WTC11 (cell line): Measurements from ENCODE around the gene ARHGEF25.

ENCODE experiments used
- ATF2 ChIP-seq: sonication (generic); formaldehyde crosslinking; IDR thresholded peaks from 2 replicates; pipeline ENCODE4 v1.8.1; 2022; ENCODE audit warnings: low read depth, missing genetic modification reagents, borderline replicate concordance
- CTCF ChIP-seq: fragments of 200-600 bp; IDR thresholded peaks from 2 replicates; pipeline ENCODE4 v1.8.0; 2022; ENCODE audit warnings: antibody characterized with exemption
- MAX ChIP-seq: sonication (generic); formaldehyde crosslinking; IDR thresholded peaks from 2 replicates; pipeline ENCODE4 v1.8.0; 2022; ENCODE audit warnings: mild to moderate bottlenecking, missing genetic modification reagents
- PRDM15 ChIP-seq: sonication (generic); formaldehyde crosslinking; IDR thresholded peaks from 2 replicates; pipeline ENCODE4 v1.8.0; 2022; ENCODE audit warnings: missing genetic modification reagents
- SP1 ChIP-seq: sonication (generic); formaldehyde crosslinking; conservative IDR thresholded peaks from 2 replicates; pipeline ENCODE4 v1.8.1; 2022; ENCODE audit warnings: missing genetic modification reagents
- ZNF121 ChIP-seq: sonication (generic); formaldehyde crosslinking; IDR thresholded peaks from 2 replicates; pipeline ENCODE4 v1.8.0; 2023; ENCODE audit warnings: missing genetic modification reagents
- ZNF263 ChIP-seq: sonication (generic); formaldehyde crosslinking; IDR thresholded peaks from 2 replicates; pipeline ENCODE4 v1.8.1; 2022; ENCODE audit warnings: low read depth, mild to moderate bottlenecking, moderate library complexity, missing genetic modification reagents

- TF ChIP-seq CTCF (no peak), ATF2 (no peak), ZNF121 (no peak), MAX (CRISPR knock-in tag) (no peak), PRDM15 (no peak), ZNF263 (CRISPR knock-in tag) (no peak), SP1 (CRISPR knock-in tag) (no peak)
Observed at GRCh38 chr12:57624441-57625220, 13.4 kb downstream of the ARHGEF25 start.
